GM23338 (cell line): ENCODE results near the gene MOV10. TPM values are rescaled to one million over a fixed set of nuclear protein-coding genes. Genes with fewer than 3 reads are reported as not detected.
A peak's percentile ranks its signal among the peaks of the same experiment; 100 is the strongest.

ENCODE experiments used
- ATAC-seq: fragments of 200-7000 bp; cut with Tn5 transposase; 3 replicates; pipeline ENCODE4 v1.9.1; 2020
- DNase-seq: peaks from one replicate; pipeline ENCODE4 v3.0.0-alpha.2; 2015; ENCODE audit warnings: low spot score
- H2AFZ ChIP-seq: fragments of 200-600 bp; sonication (generic); 2 replicates; pipeline ENCODE4 v1.8.0; 2016; ENCODE audit warnings: antibody characterized with exemption, mild to moderate bottlenecking, moderate library complexity
- H3F3A ChIP-seq: fragments of 200-600 bp; sonication (generic); replicated peaks from 2 replicates; pipeline ENCODE4 v1.8.0; 2017; ENCODE audit warnings: antibody characterized with exemption, mixed run types, low read depth
- H3K27ac ChIP-seq: fragments of 200-600 bp; sonication (generic); 2 replicates; pipeline ENCODE4 v1.6.1; 2016; ENCODE audit warnings: low read depth
- H3K27me3 ChIP-seq: fragments of 200-600 bp; sonication (generic); 2 replicates; pipeline ENCODE4 v1.8.0; 2016; ENCODE audit warnings: mild to moderate bottlenecking, mixed run types, moderate library complexity; ENCODE audit not compliant: insufficient read depth
- H3K36me3 ChIP-seq: fragments of 200-600 bp; sonication (generic); 2 replicates; pipeline ENCODE4 v1.8.0; 2016; ENCODE audit warnings: mild to moderate bottlenecking; ENCODE audit not compliant: insufficient read depth
- H3K4me1 ChIP-seq: fragments of 200-600 bp; sonication (generic); 2 replicates; pipeline ENCODE4 v1.8.0; 2016; ENCODE audit warnings: mild to moderate bottlenecking, moderate library complexity; ENCODE audit not compliant: insufficient read depth
- H3K4me2 ChIP-seq: fragments of 200-600 bp; sonication (generic); 2 replicates; pipeline ENCODE4 v1.7.1; 2017; ENCODE audit warnings: mixed run types
- H3K4me3 ChIP-seq: fragments of 200-600 bp; sonication (generic); 2 replicates; pipeline ENCODE4 v1.6.1; 2016; ENCODE audit warnings: mixed run types
- H3K79me2 ChIP-seq: fragments of 200-600 bp; sonication (generic); replicated peaks from 2 replicates; pipeline ENCODE4 v1.8.0; 2017; ENCODE audit warnings: mild to moderate bottlenecking; ENCODE audit not compliant: insufficient read depth
- H3K9me2 ChIP-seq: fragments of 200-600 bp; sonication (generic); 2 replicates; pipeline ENCODE4 v1.8.0; 2017; ENCODE audit not compliant: insufficient read depth
- H4K20me1 ChIP-seq: fragments of 200-600 bp; sonication (generic); replicated peaks from 2 replicates; pipeline ENCODE4 v1.8.0; 2017; ENCODE audit warnings: mild to moderate bottlenecking; ENCODE audit not compliant: insufficient read depth
- H3K27ac Mint-ChIP-seq: 2 replicates; pipeline ENCODE4 v1.8.0; 2020; ENCODE audit warnings: inconsistent platforms, mild to moderate bottlenecking, moderate library complexity, mixed read lengths
- H3K27me3 Mint-ChIP-seq: 3 replicates; pipeline ENCODE4 v1.8.0; 2022; ENCODE audit warnings: low read depth, mild to moderate bottlenecking, moderate library complexity, mixed read lengths, inconsistent platforms; ENCODE audit not compliant: insufficient read depth, poor library complexity
- H3K36me3 Mint-ChIP-seq: 3 replicates; pipeline ENCODE4 v1.8.0; 2021; ENCODE audit warnings: low read depth, mild to moderate bottlenecking, inconsistent platforms, moderate library complexity, mixed read lengths
- H3K4me1 Mint-ChIP-seq: 3 replicates; pipeline ENCODE4 v1.8.0; 2020; ENCODE audit warnings: mild to moderate bottlenecking, inconsistent platforms, mixed read lengths
- H3K4me3 Mint-ChIP-seq: 3 replicates; pipeline ENCODE4 v1.8.0; 2021; ENCODE audit warnings: moderate library complexity, mild to moderate bottlenecking, inconsistent platforms, mixed read lengths
- H3K9me3 Mint-ChIP-seq: 3 replicates; pipeline ENCODE4 v1.8.0; 2020; ENCODE audit warnings: moderate library complexity, mild to moderate bottlenecking, inconsistent platforms, mixed read lengths
- CREB1 ChIP-seq: fragments of 250-450 bp; sonication (Bioruptor Pico); IDR thresholded peaks from 2 replicates; pipeline ENCODE4 v1.5.0; 2020; ENCODE audit warnings: low read depth, mild to moderate bottlenecking, moderate library complexity
- ETS1 ChIP-seq: IDR thresholded peaks from 2 replicates; pipeline ENCODE4 v1.6.1; 2016; ENCODE audit warnings: antibody characterized with exemption
- EZH2phosphoT487 ChIP-seq: fragments of 200-600 bp; sonication (generic); IDR thresholded peaks from one replicate; pipeline ENCODE4 v1.8.1; 2018; ENCODE audit warnings: antibody characterized with exemption; ENCODE audit not compliant: unreplicated experiment
- NANOG ChIP-seq: IDR thresholded peaks from 2 replicates; pipeline ENCODE4 v1.6.1; 2016; ENCODE audit warnings: antibody characterized with exemption, borderline replicate concordance
- REST ChIP-seq: IDR thresholded peaks from one replicate; pipeline ENCODE4 v1.6.1; 2018; ENCODE audit warnings: antibody characterized with exemption; ENCODE audit not compliant: unreplicated experiment
- STAT1 ChIP-seq: IDR thresholded peaks from one replicate; pipeline ENCODE4 v1.6.1; 2016; ENCODE audit warnings: antibody characterized with exemption; ENCODE audit not compliant: unreplicated experiment
- ZNF114 ChIP-seq: fragments of 250-450 bp; sonication (Bioruptor Pico); IDR thresholded peaks from 2 replicates; pipeline ENCODE4 v1.5.0; 2020; ENCODE audit warnings: mild to moderate bottlenecking, moderate library complexity
- ZNF331 ChIP-seq: fragments of 250-450 bp; sonication (Bioruptor Pico); IDR thresholded peaks from 2 replicates; pipeline ENCODE4 v1.5.0; 2020; ENCODE audit warnings: low read depth, mild to moderate bottlenecking, moderate library complexity
- polyA plus RNA-seq: library from polyadenylated mRNA; unstranded; fragments of >200 nt; fragmentation: Nextera tagmentation; extraction: Ambion mirVana; gene quantifications from 2 replicates; pipeline ENCODE4 v1.2.1, GENCODE V29; 2016
- total RNA-seq: library from RNA; depleted of rRNA; stranded (reverse); fragments of >200 nt; shearing (Covaris generic); gene quantifications from 2 replicates; pipeline ENCODE4 v1.2.3, GENCODE V29; 2014

MOV10 gene
- total and polyA plus RNA-seq, 2 experiments from 2014 or later: 53.6 to 77.6 TPM

DNA sequence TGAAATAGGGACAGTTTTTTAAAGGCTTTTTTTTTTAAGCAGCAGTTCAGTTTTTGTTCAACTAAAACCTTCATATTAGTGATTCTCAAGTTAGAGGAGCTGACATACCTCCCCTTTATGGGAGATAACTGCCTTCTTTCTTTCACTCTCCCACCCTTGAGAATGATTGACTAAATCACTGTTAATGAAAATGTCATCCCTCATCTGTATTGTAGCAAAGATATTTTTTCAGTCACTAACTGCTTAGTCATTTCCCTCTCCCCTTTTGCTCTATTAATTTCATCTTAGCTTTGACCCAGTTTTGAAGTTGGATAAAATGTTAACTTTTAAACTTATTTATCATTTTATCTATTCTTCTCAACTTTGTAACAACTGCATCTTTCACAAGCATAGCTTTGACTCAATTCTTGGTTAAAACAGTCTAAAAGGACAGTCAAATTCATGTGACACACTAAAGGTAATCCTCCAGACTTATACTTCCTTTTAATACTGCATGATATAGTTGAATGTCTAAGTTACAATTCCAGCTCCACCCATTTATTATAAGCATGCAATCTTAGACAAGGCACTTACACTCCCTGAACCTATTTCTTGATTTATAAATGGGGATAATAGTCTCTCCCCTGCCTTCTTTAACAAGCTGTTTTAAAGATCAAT is 37.7 kb upstream of the MOV10 start (continued):
- TF ChIP-seq REST (no peak), ETS1 (no peak)

DNA sequence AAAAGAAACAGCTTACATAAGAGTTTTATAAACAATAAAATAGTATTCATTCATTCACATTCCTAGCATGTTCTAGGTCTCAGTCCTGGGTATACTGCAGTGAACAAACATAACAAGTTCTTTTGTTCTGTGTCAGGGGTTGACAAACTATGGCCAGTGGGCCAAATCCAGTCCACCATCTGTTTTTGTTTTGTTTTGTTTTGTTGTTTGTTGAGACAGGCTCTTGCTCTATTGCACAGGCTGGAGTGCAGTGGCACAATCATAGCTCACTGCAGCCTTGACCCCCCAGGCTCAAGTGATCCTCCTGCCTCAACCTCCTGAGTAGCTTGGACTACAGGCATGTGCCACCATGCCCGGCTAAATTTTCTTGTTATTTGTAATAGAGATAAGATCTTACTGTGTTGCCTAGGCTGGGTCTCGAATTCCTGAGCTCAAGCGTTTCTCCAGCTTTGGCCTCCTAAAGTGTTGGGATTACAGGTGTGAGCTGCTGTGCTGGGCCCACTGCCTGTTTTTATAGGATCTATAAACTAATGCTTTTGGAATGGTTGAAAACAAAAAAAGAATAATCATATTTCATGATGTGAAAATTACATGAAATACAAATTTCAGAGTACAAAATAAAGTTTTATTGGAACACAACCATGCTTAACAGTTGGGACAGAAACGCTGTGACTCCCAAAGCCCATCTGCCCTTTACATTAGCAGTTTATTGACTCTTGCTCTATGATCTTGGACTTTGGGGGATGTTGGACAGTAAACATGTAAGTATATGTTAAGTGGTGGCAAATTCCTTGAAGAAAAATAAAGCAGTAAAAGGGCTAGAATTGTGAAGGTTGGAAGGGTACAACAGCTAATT is 37.0 kb upstream of the MOV10 start:
- Histone ChIP-seq H3K4me2 (no peak overlapping the region), H2AFZ (no peak overlapping the region)
- ATAC-seq: no peak
- TF ChIP-seq STAT1: no peak
- no peak for TF ChIP-seq REST
- TF ChIP-seq ZNF331 (CRISPR knock-in tag): no peak
- TF ChIP-seq NANOG: no peak
- TF ChIP-seq ZNF114 (CRISPR knock-in tag): no peak
- no peak for TF ChIP-seq ETS1
- TF ChIP-seq CREB1 (CRISPR knock-in tag): no peak
- no peak for TF ChIP-seq EZH2phosphoT487

More for the DNA sequence above, 37.0 kb upstream of the MOV10 start:
- Histone ChIP-seq H3K27ac (peak overlapping the region; percentile 27; the same call in 1 of the 2 replicates), H4K20me1 (peaks cover 40% of the 10 kb centered on the region), H3K9me2 (no peaks in the 10 kb centered on the region), H3K4me3 (no peak overlapping the region), H3F3A (0 out of 2 replicates have a peak, but pooled peaks cover 5% of the 10 kb centered on the region), H3K27me3 (no peaks in the 10 kb centered on the region), H3K79me2 (peaks cover 91% of the 10 kb centered on the region), H3K36me3 (peaks cover 5% of the 10 kb centered on the region), H3K4me1 (peaks cover 4% of the 10 kb centered on the region; the same call in 1 of the 2 replicates)
- H3K4me3 Mint-ChIP-seq: no peak overlapping the region
- peaks cover 2% of the 10 kb centered on the region for H3K27me3 Mint-ChIP-seq
- H3K36me3 Mint-ChIP-seq: peaks cover 11% of the 10 kb centered on the region
- no peak overlapping the region for H3K27ac Mint-ChIP-seq
- H3K4me1 Mint-ChIP-seq: no peaks in the 10 kb centered on the region; the same call in 2 of the 3 replicates
- H3K9me3 Mint-ChIP-seq: peaks cover 6% of the 10 kb centered on the region; the same call in 2 of the 3 replicates
- DNase-seq: no peak
